ENCODE data around the gene IPMK.

IPMK gene

DNA sequence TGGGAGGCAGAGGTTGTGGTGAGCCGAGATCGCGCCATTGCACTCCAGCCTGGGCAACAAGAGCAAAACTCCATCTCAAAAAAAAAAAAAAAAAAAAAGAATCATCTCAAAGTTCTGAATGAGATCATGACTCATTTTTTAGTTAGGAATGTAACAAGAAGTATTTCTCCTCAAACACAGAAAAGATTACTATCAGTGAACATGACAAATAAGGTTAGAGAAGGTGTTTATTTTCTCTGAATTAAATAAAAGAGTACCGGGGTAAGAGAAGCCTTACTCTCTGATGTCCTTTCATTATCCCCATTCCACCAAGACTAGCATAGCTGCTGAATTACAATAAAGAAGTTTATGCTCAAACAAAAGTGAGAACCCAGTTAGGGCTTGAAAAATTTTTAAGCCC, 50.1 kb downstream of the IPMK start:
- TF ChIP-seq FOXP2 (optimal IDR thresholded peaks at IDR 0.05; ENCODE audit: borderline replicate concordance, extremely low read depth, extremely low read length, insufficient read depth) (no peak), TAF1 (IDR thresholded peaks at IDR 0.05; ENCODE audit: borderline replicate concordance, insufficient read depth, low read length) (no peak), POLR2AphosphoS5 (IDR thresholded peaks at IDR 0.05; ENCODE audit: low read depth, low read length) (no peak), SIN3A (IDR thresholded peaks at IDR 0.05; ENCODE audit: borderline replicate concordance, insufficient read depth, low read length) (no peak)
- TF ChIP-seq, protein P1, sequence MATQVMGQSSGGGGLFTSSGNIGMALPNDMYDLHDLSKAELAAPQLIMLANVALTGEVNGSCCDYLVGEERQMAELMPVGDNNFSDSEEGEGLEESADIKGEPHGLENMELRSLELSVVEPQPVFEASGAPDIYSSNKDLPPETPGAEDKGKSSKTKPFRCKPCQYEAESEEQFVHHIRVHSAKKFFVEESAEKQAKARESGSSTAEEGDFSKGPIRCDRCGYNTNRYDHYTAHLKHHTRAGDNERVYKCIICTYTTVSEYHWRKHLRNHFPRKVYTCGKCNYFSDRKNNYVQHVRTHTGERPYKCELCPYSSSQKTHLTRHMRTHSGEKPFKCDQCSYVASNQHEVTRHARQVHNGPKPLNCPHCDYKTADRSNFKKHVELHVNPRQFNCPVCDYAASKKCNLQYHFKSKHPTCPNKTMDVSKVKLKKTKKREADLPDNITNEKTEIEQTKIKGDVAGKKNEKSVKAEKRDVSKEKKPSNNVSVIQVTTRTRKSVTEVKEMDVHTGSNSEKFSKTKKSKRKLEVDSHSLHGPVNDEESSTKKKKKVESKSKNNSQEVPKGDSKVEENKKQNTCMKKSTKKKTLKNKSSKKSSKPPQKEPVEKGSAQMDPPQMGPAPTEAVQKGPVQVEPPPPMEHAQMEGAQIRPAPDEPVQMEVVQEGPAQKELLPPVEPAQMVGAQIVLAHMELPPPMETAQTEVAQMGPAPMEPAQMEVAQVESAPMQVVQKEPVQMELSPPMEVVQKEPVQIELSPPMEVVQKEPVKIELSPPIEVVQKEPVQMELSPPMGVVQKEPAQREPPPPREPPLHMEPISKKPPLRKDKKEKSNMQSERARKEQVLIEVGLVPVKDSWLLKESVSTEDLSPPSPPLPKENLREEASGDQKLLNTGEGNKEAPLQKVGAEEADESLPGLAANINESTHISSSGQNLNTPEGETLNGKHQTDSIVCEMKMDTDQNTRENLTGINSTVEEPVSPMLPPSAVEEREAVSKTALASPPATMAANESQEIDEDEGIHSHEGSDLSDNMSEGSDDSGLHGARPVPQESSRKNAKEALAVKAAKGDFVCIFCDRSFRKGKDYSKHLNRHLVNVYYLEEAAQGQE (IDR thresholded peaks at IDR 0.05; ENCODE audit: insufficient read depth in 1 of 2, low read depth in 2 of 2, low read length in 2 of 2): no peak

DNA sequence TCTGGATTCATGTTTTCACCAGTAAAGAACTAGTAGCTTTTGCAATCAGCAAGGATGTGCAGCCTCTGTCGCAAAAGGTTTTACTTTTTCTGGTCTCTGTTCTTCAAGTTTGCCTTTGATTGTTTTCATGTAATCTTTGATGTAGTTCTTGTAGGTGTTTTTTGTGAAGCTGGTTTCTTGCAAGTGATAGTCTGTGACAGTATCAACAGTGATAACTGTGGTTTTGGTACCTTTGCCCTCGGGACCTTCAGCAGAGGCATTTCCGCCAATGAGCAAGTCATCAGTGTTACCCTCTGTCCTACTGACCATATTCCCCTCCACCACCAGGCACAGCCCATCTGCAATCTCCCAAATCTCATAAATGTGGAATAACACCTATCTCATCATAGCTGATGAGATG, 55.1 kb downstream of the IPMK start:
- TF ChIP-seq FOXP2 (optimal IDR thresholded peaks at IDR 0.05; ENCODE audit: borderline replicate concordance, extremely low read depth, extremely low read length, insufficient read depth) (no peak), POLR2AphosphoS5 (IDR thresholded peaks at IDR 0.05; ENCODE audit: low read depth, low read length) (no peak), TAF1 (IDR thresholded peaks at IDR 0.05; ENCODE audit: borderline replicate concordance, insufficient read depth, low read length) (no peak)
- TF ChIP-seq, protein P1 (IDR thresholded peaks at IDR 0.05; ENCODE audit: insufficient read depth in 1 of 2, low read depth in 2 of 2, low read length in 2 of 2): no peak

DNA sequence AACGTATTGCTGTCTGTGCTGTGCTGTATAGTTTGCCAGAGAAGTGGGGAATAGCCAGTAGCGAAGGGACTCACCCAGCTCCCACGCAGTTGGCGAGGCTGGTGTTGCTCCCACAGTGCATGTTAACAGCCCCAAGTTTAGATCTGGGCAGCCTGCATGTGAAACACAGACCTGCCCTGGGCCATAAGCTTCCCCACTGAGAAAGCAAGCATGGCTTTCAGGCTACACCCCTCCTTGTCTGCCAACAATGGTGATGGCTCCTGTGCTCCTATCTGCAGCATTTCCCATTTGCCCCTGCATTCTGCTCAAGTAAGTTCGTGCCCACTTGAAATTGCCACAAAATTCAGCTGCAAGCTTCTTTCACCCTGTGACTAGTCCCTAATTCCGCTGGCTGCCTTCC, 57.5 kb downstream of the IPMK start:
- no peak for TF ChIP-seq TAF1 (IDR thresholded peaks at IDR 0.05; ENCODE audit: borderline replicate concordance, insufficient read depth, low read length)
- TF ChIP-seq, protein P1 (IDR thresholded peaks at IDR 0.05; ENCODE audit: insufficient read depth in 1 of 2, low read depth in 2 of 2, low read length in 2 of 2): no peak
- TF ChIP-seq SIN3A (IDR thresholded peaks at IDR 0.05; ENCODE audit: borderline replicate concordance, insufficient read depth, low read length): no peak
- TF ChIP-seq FOXP2 (optimal IDR thresholded peaks at IDR 0.05; ENCODE audit: borderline replicate concordance, extremely low read depth, extremely low read length, insufficient read depth): no peak
- TF ChIP-seq POLR2AphosphoS5 (IDR thresholded peaks at IDR 0.05; ENCODE audit: low read depth, low read length): no peak

DNA sequence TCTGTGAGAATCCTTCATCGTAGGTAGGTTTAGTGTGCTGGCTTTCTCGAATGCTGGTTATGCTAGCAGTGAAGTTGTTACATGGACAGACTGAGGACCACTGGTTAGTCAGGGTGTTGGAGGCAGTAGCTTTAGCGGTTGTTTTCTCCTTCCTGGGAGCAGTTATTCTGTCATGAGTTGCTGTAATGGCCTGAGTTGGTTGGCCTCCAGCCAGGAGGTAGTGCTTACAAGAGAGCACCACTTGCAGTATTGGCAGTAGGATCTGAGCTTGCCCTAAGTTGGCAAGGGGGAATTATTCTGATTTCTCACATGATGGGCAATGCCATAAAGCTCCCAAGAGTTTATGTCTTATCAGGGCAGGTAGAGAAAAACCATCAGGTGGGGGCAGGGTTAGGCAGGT, 58.0 kb downstream of the IPMK start:
- TF ChIP-seq SIN3A (IDR thresholded peaks at IDR 0.05; ENCODE audit: borderline replicate concordance, insufficient read depth, low read length): no peak
- TF ChIP-seq, protein P1 (IDR thresholded peaks at IDR 0.05; ENCODE audit: insufficient read depth in 1 of 2, low read depth in 2 of 2, low read length in 2 of 2): no peak
- TF ChIP-seq TAF1 (IDR thresholded peaks at IDR 0.05; ENCODE audit: borderline replicate concordance, insufficient read depth, low read length): no peak
- no peak for TF ChIP-seq POLR2AphosphoS5 (IDR thresholded peaks at IDR 0.05; ENCODE audit: low read depth, low read length)
- no peak for TF ChIP-seq FOXP2 (optimal IDR thresholded peaks at IDR 0.05; ENCODE audit: borderline replicate concordance, extremely low read depth, extremely low read length, insufficient read depth)

DNA sequence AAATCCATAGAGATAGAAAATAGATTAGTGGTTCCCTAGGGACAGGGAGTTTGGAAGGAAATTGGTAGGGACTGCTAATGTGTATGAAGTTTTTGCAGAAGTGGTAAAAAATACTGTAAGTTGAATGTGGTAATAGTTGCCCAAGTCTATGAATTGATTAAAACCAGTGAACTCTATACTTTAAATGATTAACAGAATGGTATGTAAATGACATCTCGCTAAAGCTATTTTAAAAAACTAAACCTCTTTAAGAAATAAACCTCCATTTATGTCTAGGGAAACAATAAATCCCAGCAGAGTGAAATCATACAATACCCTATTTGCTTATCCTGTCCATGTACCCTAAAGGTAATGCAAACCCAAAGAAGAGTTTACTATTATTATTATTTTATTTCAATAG, 61.4 kb downstream of the IPMK start:
- TF ChIP-seq FOXP2 (optimal IDR thresholded peaks at IDR 0.05; ENCODE audit: borderline replicate concordance, extremely low read depth, extremely low read length, insufficient read depth): no peak
- TF ChIP-seq, protein P1 (IDR thresholded peaks at IDR 0.05; ENCODE audit: insufficient read depth in 1 of 2, low read depth in 2 of 2, low read length in 2 of 2): no peak
- no peak for TF ChIP-seq POLR2AphosphoS5 (IDR thresholded peaks at IDR 0.05; ENCODE audit: low read depth, low read length)
- no peak for TF ChIP-seq SIN3A (IDR thresholded peaks at IDR 0.05; ENCODE audit: borderline replicate concordance, insufficient read depth, low read length)
- TF ChIP-seq TAF1 (IDR thresholded peaks at IDR 0.05; ENCODE audit: borderline replicate concordance, insufficient read depth, low read length): no peak
